Coronary artery (tissue), 2 donors: ENCODE results near the gene ELAVL1.
"Not testable (repeated sequence)": the region's sequence is repeated elsewhere in the genome, so short reads cannot be mapped to it uniquely, and the experiment has no call there.

Experiments used
- DNase-seq: peaks from one replicate; pipeline ENCODE4 v3.0.0-alpha.2; 2017; ENCODE audit warnings: low spot score
- H3K27ac ChIP-seq, 2 donors: fragments of 200-600 bp; sonication (generic); one replicate each; pipeline ENCODE4 v1.5.1; 2016 to 2019
- H3K4me3 ChIP-seq: fragments of 200-600 bp; sonication (generic); 2 replicates; pipeline ENCODE4 v1.5.1; 2016; ENCODE audit warnings: mild to moderate bottlenecking, moderate library complexity
- TF ChIP-seq, protein P1 (sequence below): fragments of 200-600 bp; sonication (generic); IDR thresholded peaks from one replicate; pipeline ENCODE4 v1.5.1; 2019; ENCODE audit warnings: antibody characterized with exemption

Gene ELAVL1

DNA sequence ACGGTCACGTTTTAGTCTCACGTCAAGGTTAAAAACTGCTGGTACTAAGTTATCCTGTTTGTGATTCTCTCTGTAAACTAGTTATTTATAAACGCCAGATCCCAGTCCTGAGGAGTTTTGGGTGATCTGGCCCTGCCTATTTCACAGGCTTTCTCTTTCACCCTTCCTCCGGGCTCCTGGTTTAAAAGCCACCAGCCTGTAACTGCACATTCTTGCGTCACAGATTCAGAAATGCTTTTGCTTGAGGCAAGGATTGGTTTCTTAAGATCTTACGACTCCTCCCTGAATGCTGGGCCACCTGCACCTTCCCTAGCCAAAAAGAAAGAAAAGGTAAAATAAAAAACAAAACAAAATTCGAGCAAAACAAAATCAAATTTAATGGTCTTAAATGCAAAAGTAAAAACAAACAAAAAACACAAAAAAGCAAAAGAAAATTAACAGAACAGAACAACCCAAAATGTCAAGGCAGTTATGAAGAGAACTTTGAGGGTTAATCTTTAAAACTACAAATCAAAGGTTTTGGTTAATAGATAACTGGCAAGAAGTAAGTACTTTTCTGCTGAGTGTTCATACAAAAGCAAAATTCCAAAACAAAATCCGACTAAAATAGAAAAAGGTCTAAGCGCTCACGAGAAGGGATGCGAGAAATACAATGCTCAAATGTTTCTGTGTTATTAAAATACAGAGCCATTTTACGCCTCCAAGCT lies 43.4 kb downstream of the ELAVL1 start:
- Histone ChIP-seq H3K27ac (no peak overlapping the region), H3K4me3 (no peak overlapping the region)
- no peak for DNase-seq
- TF ChIP-seq, protein P1, sequence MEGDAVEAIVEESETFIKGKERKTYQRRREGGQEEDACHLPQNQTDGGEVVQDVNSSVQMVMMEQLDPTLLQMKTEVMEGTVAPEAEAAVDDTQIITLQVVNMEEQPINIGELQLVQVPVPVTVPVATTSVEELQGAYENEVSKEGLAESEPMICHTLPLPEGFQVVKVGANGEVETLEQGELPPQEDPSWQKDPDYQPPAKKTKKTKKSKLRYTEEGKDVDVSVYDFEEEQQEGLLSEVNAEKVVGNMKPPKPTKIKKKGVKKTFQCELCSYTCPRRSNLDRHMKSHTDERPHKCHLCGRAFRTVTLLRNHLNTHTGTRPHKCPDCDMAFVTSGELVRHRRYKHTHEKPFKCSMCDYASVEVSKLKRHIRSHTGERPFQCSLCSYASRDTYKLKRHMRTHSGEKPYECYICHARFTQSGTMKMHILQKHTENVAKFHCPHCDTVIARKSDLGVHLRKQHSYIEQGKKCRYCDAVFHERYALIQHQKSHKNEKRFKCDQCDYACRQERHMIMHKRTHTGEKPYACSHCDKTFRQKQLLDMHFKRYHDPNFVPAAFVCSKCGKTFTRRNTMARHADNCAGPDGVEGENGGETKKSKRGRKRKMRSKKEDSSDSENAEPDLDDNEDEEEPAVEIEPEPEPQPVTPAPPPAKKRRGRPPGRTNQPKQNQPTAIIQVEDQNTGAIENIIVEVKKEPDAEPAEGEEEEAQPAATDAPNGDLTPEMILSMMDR = no peak

DNA sequence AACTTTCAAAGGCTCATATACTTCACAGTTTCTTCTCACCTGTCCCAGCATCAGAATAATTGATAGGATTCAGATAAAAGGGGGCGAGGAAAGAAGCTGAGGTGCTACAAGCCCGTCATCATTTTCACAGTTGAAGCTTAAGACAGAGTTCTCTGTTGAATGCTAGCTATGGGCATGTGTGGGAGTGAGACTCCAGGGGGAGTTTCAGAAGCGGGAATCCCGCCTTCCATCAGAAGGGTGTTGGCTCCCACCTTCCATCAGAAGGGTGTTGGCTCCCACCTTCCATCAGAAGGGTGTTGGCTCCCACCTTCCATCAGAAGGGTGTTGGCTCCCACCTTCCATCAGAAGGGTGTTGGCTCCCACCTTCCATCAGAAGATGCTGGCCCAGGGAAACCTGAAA lies 44.4 kb downstream of the ELAVL1 start:
- not testable (repeated sequence) for DNase-seq, H3K27ac ChIP-seq, H3K4me3 ChIP-seq

DNA sequence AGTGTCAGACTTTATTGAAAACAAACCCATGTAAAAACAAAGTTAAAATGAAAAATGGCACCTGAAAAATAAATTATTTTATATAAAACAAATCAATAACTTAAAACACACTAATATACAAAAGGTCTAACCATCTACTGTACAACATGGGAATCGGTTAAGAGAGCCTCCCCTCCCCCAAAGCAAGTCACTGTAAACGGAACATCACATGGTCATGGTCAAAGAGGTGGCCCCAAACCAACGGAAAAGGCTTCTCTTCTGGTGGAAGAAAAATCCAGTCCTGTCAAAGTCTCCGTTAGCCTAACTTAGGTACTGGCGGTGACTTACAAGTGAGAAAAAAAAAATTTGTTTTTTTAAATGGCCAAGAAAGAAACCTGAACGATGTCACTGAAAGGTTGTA lies 46.2 kb downstream of the ELAVL1 start:
- Histone ChIP-seq H3K4me3 (no peak overlapping the region), H3K27ac (no peak overlapping the region)
- TF ChIP-seq, protein P1 = no peak
- DNase-seq = no peak

DNA sequence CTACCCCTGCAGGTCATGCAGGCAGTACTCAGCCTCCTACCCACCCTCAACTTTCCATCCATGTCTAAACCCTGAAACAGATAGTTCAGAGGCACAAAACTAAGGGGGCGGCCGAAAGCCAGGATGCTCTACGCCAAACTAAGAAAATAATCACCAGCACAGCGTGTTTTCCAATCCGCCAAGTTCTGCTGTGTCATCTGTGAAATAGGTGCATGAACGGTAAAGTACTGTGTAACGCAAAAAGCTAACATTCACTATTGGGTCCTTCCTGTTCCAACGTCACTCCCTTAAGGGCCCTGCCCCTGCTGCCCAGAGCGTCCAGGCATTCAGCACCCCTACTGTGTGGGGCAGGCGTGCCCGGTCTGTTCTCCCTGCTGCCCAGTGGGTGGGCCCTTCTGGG lies 49.7 kb downstream of the ELAVL1 start:
- no peak for DNase-seq
- H3K4me3 ChIP-seq = no peak overlapping the region
- H3K27ac ChIP-seq = no peak overlapping the region
- TF ChIP-seq, protein P1 = no peak

DNA sequence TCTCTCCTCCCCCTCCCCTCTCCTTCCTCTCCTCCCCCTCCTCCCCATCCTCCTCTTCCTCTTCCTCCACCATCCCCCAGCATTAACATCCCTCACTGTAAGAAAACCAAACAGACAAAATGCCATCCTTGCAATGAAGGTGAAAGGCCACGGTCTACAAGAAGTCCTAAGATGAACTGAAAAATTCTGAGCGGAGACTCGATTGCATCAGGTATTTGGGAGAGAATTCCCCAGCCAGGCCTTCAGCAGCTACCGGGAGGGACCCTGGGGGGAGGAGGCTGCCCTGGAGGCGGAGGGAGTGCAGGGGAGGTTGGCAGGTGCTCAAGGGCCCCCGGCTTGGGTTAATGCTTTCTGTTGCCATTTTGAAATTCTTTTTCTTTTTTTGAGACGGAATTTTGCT lies 51.9 kb downstream of the ELAVL1 start:
- Histone ChIP-seq H3K27ac (no peak overlapping the region), H3K4me3 (no peak overlapping the region)
- TF ChIP-seq, protein P1 = no peak
- DNase-seq = no peak

DNA sequence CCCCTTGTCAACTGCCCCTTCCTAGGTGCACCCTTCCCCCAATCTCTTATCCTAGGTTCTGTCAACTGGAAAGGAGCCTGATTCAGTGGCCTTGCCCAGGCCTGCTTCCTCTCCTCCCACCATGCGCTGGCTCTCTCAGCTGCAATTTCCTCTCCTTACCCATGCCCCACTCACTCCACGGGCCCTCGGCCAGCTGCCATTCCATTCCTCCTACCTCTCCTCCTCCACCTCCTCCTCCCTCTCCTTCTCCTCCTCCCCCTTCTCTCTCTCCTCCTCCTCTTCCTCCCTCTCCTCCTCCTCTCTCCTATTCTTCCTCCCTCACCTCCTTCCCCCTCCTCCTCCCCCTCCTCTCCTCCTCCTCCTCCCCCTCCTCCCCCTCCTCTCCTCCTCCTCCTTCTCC lies 52.4 kb downstream of the ELAVL1 start:
- DNase-seq = no peak
- no peak overlapping the region for H3K27ac ChIP-seq

DNA sequence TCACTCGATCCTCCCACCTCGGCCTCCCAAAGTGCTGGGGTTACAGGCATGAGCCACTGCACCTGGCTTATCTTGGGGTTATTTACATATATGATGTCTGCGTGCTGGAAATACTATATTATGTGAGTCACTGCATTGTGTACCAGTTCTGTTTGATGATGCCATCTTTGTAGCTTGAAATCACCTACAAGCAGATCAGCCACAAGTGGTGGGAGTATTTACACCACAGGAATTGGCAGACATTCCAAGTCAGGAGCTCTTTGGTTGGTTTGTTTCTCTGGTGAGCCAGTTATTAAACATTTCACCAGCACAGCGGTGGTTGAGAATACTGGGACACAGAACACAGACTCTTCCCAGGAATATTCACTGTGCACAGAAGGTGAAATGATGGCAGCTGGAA lies 57.5 kb downstream of the ELAVL1 start:
- TF ChIP-seq, protein P1 = no peak
- H3K27ac ChIP-seq = no peak overlapping the region
- no peak for DNase-seq
- H3K4me3 ChIP-seq = no peak overlapping the region

More for the DNA sequence above, 52.4 kb downstream of the ELAVL1 start:
- TF ChIP-seq, protein P1 = no peak
- no peak overlapping the region for H3K4me3 ChIP-seq
